DOHH2 (cell line): ENCODE measurements around the gene MDM4.

ENCODE experiments used
- EZH2phosphoT487 ChIP-seq: fragments of 200-600 bp; sonication (generic); IDR thresholded peaks from 2 replicates; pipeline ENCODE4 v1.6.1; 2017; ENCODE audit warnings: borderline replicate concordance, mild to moderate bottlenecking, antibody characterized with exemption, low read length, moderate library complexity, mixed read lengths
- TF ChIP-seq, protein P1 (sequence below): fragments of 200-600 bp; sonication (generic); IDR thresholded peaks from one replicate; pipeline ENCODE4 v1.5.1; 2014; ENCODE audit warnings: antibody characterized with exemption, mild to moderate bottlenecking, low read depth, low read length; ENCODE audit not compliant: poor library complexity, severe bottlenecking

GRCh38 chr1:204581759-204582158 is 65.6 kb downstream of the MDM4 start:
- TF ChIP-seq, protein P1, sequence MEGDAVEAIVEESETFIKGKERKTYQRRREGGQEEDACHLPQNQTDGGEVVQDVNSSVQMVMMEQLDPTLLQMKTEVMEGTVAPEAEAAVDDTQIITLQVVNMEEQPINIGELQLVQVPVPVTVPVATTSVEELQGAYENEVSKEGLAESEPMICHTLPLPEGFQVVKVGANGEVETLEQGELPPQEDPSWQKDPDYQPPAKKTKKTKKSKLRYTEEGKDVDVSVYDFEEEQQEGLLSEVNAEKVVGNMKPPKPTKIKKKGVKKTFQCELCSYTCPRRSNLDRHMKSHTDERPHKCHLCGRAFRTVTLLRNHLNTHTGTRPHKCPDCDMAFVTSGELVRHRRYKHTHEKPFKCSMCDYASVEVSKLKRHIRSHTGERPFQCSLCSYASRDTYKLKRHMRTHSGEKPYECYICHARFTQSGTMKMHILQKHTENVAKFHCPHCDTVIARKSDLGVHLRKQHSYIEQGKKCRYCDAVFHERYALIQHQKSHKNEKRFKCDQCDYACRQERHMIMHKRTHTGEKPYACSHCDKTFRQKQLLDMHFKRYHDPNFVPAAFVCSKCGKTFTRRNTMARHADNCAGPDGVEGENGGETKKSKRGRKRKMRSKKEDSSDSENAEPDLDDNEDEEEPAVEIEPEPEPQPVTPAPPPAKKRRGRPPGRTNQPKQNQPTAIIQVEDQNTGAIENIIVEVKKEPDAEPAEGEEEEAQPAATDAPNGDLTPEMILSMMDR: no peak
- TF ChIP-seq EZH2phosphoT487: no peak
